WTC11 (cell line): ENCODE results near the gene VRTN. TPM values are rescaled to one million over a fixed set of nuclear protein-coding genes. Genes with fewer than 3 reads are reported as not detected.

Experiments
- ATAC-seq: fragments of 200-7000 bp; cut with Tn5 transposase; 2 replicates; pipeline ENCODE4 v1.10.0; 2021; ENCODE audit warnings: mild to moderate bottlenecking, moderate library complexity
- CTCF ChIA-PET: fragments of 300-600 bp; sonication (Branson Sonifier 250); formaldehyde crosslinking; loops from one replicate; lab custom pipeline; 2021; ENCODE audit warnings: antibody characterized with exemption; lab: Charles Lee
- POLR2A ChIA-PET: fragments of 350-600 bp; sonication (Branson Sonifier 250); formaldehyde crosslinking; loops from one replicate; lab custom pipeline; 2021; ENCODE audit warnings: antibody characterized with exemption; lab: Charles Lee
- DNase-seq: peaks from one replicate; pipeline ENCODE4 v3.0.0; 2021; ENCODE audit warnings: low spot score
- H3K27ac Mint-ChIP-seq: 2 replicates; pipeline ENCODE4 v1.8.0; 2021; ENCODE audit warnings: mixed read lengths
- H3K27me3 Mint-ChIP-seq: 2 replicates; pipeline ENCODE4 v1.8.0; 2021; ENCODE audit warnings: low read depth, mild to moderate bottlenecking, moderate library complexity, mixed read lengths
- H3K36me3 Mint-ChIP-seq: 2 replicates; pipeline ENCODE4 v1.8.0; 2021; ENCODE audit warnings: mixed read lengths
- H3K4me1 Mint-ChIP-seq: 2 replicates; pipeline ENCODE4 v1.8.0; 2022; ENCODE audit warnings: mixed read lengths
- H3K4me3 Mint-ChIP-seq: 2 replicates; pipeline ENCODE4 v1.8.0; 2021; ENCODE audit warnings: mild to moderate bottlenecking, moderate library complexity, mixed read lengths
- H3K9me3 Mint-ChIP-seq: 2 replicates; pipeline ENCODE4 v1.8.0; 2021; ENCODE audit warnings: mixed read lengths
- AFF4 ChIP-seq: sonication (generic); formaldehyde crosslinking; IDR thresholded peaks from 2 replicates; pipeline ENCODE4 v1.8.1; 2023; ENCODE audit warnings: mild to moderate bottlenecking, missing genetic modification reagents, borderline replicate concordance
- AR ChIP-seq: fragments of 250-450 bp; sonication (Bioruptor Pico); IDR thresholded peaks from 2 replicates; pipeline ENCODE4 v1.9.0; 2021; ENCODE audit warnings: mild to moderate bottlenecking
- CDX4 ChIP-seq: fragments of 250-450 bp; sonication (Bioruptor Pico); IDR thresholded peaks from 2 replicates; pipeline ENCODE4 v1.9.0; 2021; ENCODE audit warnings: moderate library complexity, mild to moderate bottlenecking, inconsistent platforms, borderline replicate concordance
- CREM ChIP-seq: sonication (generic); formaldehyde crosslinking; IDR thresholded peaks from 2 replicates; pipeline ENCODE4 v1.8.1; 2022; ENCODE audit warnings: mild to moderate bottlenecking, missing genetic modification reagents, moderate library complexity
- ESRRA ChIP-seq: sonication (generic); formaldehyde crosslinking; IDR thresholded peaks from 2 replicates; pipeline ENCODE4 v1.8.1; 2022; ENCODE audit warnings: mild to moderate bottlenecking, missing genetic modification reagents, borderline replicate concordance
- FOXJ3 ChIP-seq: sonication (generic); formaldehyde crosslinking; IDR thresholded peaks from 2 replicates; pipeline ENCODE4 v1.9.0; 2021; ENCODE audit warnings: missing genetic modification reagents, mild to moderate bottlenecking, borderline replicate concordance
- GTF2I ChIP-seq: fragments of 250-450 bp; sonication (Bioruptor Pico); conservative IDR thresholded peaks from 2 replicates; pipeline ENCODE4 v1.4.0; 2021; ENCODE audit warnings: mild to moderate bottlenecking
- RELA ChIP-seq: sonication (generic); formaldehyde crosslinking; IDR thresholded peaks from 2 replicates; pipeline ENCODE4 v1.8.1; 2022; ENCODE audit warnings: missing genetic modification reagents, mild to moderate bottlenecking, borderline replicate concordance
- ZNF121 ChIP-seq: sonication (generic); formaldehyde crosslinking; IDR thresholded peaks from 2 replicates; pipeline ENCODE4 v1.8.0; 2023; ENCODE audit warnings: missing genetic modification reagents
- ZNF138 ChIP-seq: sonication (generic); formaldehyde crosslinking; conservative IDR thresholded peaks from 2 replicates; pipeline ENCODE4 v1.8.1; 2022; ENCODE audit warnings: mild to moderate bottlenecking, moderate library complexity, missing genetic modification reagents
- ZNF232 ChIP-seq: sonication (generic); formaldehyde crosslinking; IDR thresholded peaks from 2 replicates; pipeline ENCODE4 v1.8.0; 2022; ENCODE audit warnings: mild to moderate bottlenecking, missing genetic modification reagents
- ZNF671 ChIP-seq: fragments of 250-450 bp; sonication (Bioruptor Pico); IDR thresholded peaks from 2 replicates; pipeline ENCODE4 v1.8.0; 2021; ENCODE audit warnings: mild to moderate bottlenecking
- total RNA-seq: library from RNA; stranded (reverse); gene quantifications from 3 replicates; pipeline ENCODE4 v1.2.3, GENCODE V29; 2021
- TF ChIP-seq, protein P1 (sequence below): sonication (generic); formaldehyde crosslinking; IDR thresholded peaks from 2 replicates; pipeline ENCODE4 v1.8.1; 2023; ENCODE audit warnings: mild to moderate bottlenecking, missing genetic modification reagents
- TF ChIP-seq, protein P2 (sequence below): sonication (generic); formaldehyde crosslinking; IDR thresholded peaks from 2 replicates; pipeline ENCODE4 v1.8.0; 2022; ENCODE audit warnings: mild to moderate bottlenecking, missing genetic modification reagents
- TF ChIP-seq, protein P3 (sequence below): sonication (generic); formaldehyde crosslinking; IDR thresholded peaks from 2 replicates; pipeline ENCODE4 v1.8.0; 2023; ENCODE audit warnings: missing genetic modification reagents, mild to moderate bottlenecking, borderline replicate concordance

VRTN gene
- total RNA-seq, 1 experiment from 2014 or later = 106 TPM

GRCh38 chr14:74348735-74349463, 628 bp downstream of the VRTN start (continued):
- TF ChIP-seq GTF2I = 0 out of 2 replicates have a peak, but pooled peaks have one; percentile 18
- TF ChIP-seq ESRRA (CRISPR knock-in tag) = 0 out of 2 replicates have a peak, but pooled peaks have one; percentile 35
- no peak for TF ChIP-seq AR (CRISPR knock-in tag)
- 0 out of 2 replicates have a peak, but pooled peaks have one; percentile 45 for TF ChIP-seq ZNF232
- TF ChIP-seq ZNF121 (CRISPR knock-in tag) = peak; percentile 96
- TF ChIP-seq FOXJ3 = no peak
- TF ChIP-seq, protein P1, sequence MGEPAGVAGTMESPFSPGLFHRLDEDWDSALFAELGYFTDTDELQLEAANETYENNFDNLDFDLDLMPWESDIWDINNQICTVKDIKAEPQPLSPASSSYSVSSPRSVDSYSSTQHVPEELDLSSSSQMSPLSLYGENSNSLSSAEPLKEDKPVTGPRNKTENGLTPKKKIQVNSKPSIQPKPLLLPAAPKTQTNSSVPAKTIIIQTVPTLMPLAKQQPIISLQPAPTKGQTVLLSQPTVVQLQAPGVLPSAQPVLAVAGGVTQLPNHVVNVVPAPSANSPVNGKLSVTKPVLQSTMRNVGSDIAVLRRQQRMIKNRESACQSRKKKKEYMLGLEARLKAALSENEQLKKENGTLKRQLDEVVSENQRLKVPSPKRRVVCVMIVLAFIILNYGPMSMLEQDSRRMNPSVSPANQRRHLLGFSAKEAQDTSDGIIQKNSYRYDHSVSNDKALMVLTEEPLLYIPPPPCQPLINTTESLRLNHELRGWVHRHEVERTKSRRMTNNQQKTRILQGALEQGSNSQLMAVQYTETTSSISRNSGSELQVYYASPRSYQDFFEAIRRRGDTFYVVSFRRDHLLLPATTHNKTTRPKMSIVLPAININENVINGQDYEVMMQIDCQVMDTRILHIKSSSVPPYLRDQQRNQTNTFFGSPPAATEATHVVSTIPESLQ (CRISPR knock-in tag) = no peak
- TF ChIP-seq ZNF671 (CRISPR knock-in tag) = 0 out of 2 replicates have a peak, but pooled peaks have one; percentile 16
- TF ChIP-seq ZNF138 (CRISPR knock-in tag) = 0 out of 2 replicates have a peak, but pooled peaks have one; percentile 15
- TF ChIP-seq, protein P2, sequence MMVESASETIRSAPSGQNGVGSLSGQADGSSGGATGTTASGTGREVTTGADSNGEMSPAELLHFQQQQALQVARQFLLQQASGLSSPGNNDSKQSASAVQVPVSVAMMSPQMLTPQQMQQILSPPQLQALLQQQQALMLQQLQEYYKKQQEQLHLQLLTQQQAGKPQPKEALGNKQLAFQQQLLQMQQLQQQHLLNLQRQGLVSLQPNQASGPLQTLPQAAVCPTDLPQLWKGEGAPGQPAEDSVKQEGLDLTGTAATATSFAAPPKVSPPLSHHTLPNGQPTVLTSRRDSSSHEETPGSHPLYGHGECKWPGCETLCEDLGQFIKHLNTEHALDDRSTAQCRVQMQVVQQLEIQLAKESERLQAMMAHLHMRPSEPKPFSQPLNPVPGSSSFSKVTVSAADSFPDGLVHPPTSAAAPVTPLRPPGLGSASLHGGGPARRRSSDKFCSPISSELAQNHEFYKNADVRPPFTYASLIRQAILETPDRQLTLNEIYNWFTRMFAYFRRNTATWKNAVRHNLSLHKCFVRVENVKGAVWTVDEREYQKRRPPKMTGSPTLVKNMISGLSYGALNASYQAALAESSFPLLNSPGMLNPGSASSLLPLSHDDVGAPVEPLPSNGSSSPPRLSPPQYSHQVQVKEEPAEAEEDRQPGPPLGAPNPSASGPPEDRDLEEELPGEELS (CRISPR knock-in tag) = peak; percentile 42; the same call in 1 of the 2 replicates
- TF ChIP-seq, protein P3, sequence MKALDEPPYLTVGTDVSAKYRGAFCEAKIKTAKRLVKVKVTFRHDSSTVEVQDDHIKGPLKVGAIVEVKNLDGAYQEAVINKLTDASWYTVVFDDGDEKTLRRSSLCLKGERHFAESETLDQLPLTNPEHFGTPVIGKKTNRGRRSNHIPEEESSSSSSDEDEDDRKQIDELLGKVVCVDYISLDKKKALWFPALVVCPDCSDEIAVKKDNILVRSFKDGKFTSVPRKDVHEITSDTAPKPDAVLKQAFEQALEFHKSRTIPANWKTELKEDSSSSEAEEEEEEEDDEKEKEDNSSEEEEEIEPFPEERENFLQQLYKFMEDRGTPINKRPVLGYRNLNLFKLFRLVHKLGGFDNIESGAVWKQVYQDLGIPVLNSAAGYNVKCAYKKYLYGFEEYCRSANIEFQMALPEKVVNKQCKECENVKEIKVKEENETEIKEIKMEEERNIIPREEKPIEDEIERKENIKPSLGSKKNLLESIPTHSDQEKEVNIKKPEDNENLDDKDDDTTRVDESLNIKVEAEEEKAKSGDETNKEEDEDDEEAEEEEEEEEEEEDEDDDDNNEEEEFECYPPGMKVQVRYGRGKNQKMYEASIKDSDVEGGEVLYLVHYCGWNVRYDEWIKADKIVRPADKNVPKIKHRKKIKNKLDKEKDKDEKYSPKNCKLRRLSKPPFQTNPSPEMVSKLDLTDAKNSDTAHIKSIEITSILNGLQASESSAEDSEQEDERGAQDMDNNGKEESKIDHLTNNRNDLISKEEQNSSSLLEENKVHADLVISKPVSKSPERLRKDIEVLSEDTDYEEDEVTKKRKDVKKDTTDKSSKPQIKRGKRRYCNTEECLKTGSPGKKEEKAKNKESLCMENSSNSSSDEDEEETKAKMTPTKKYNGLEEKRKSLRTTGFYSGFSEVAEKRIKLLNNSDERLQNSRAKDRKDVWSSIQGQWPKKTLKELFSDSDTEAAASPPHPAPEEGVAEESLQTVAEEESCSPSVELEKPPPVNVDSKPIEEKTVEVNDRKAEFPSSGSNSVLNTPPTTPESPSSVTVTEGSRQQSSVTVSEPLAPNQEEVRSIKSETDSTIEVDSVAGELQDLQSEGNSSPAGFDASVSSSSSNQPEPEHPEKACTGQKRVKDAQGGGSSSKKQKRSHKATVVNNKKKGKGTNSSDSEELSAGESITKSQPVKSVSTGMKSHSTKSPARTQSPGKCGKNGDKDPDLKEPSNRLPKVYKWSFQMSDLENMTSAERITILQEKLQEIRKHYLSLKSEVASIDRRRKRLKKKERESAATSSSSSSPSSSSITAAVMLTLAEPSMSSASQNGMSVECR (CRISPR knock-in tag) = peak; percentile 73
- 0 out of 2 replicates have a peak, but pooled peaks have one; percentile 16 for TF ChIP-seq CREM (CRISPR knock-in tag)
- TF ChIP-seq RELA (CRISPR knock-in tag) = no peak; the same call in 1 of the 2 replicates

DNA sequence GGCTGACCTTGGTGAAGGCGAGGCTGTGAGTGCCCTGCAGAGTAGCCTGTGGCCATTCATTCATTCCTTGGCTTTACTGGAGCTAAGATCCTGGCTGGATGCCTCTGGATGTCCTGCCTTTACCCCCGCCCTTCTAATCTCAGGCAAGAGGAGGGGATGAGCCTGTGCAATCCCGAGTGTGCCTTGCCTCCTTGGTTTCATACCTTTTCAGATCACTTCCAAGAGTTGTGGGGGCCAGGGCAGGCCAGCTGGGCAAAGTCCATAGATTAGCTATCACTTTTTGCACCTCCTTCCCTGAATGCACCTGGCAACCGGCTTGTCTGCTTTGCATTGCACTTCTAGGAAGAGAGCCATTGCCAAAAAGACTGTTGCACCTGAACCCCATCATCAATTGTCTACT, 1.5 kb downstream of the VRTN start:
- ATAC-seq (no peak), DNase-seq (no peak)
- H3K4me3 Mint-ChIP-seq = peak overlapping the region; percentile 93
- TF ChIP-seq CDX4 (CRISPR knock-in tag) = no peak
- 0 out of 2 replicates have a peak, but pooled peaks have one; percentile 24 for TF ChIP-seq AFF4

More for the DNA sequence above, 1.5 kb downstream of the VRTN start:
- ChIA-PET CTCF (interaction anchor here (0.5 to 5.0 kb wide), 8 partner anchors 18 to 129 kb away, joined by 3 to 14 read pairs (median 5); partner anchors contain the start of gene ABCD4), POLR2A (interaction anchor here (1.5 to 2.0 kb wide), 2 partner anchors 23 to 143 kb away, joined by 3 to 9 read pairs; partner anchors contain the start of genes ISCA2 and NPC2)
- H3K27me3 Mint-ChIP-seq = no peaks in the 10 kb centered on the region
- H3K36me3 Mint-ChIP-seq = peaks cover 26% of the 10 kb centered on the region
- peak overlapping the region; percentile 85 for H3K27ac Mint-ChIP-seq
- peaks cover 50% of the 10 kb centered on the region for H3K4me1 Mint-ChIP-seq
- H3K9me3 Mint-ChIP-seq = no peaks in the 10 kb centered on the region
